ENCODE data around the gene TRIM72. TPM values are rescaled to one million over a fixed set of nuclear protein-coding genes. Genes with fewer than 3 reads are reported as not detected.
A peak's percentile ranks its signal among the peaks of the same experiment; 100 is the strongest.
"Not testable (repeated sequence)": the region's sequence is repeated elsewhere in the genome, so short reads cannot be mapped to it uniquely, and the experiment has no call there.

TRIM72 gene
- under 1 TPM in 1 of 3 donors, not detected in 2; 0.02 TPM for total RNA-seq
- long read RNA-seq, donor 1 = 0 reads
- long read RNA-seq, donor 2 = 0 reads

DNA sequence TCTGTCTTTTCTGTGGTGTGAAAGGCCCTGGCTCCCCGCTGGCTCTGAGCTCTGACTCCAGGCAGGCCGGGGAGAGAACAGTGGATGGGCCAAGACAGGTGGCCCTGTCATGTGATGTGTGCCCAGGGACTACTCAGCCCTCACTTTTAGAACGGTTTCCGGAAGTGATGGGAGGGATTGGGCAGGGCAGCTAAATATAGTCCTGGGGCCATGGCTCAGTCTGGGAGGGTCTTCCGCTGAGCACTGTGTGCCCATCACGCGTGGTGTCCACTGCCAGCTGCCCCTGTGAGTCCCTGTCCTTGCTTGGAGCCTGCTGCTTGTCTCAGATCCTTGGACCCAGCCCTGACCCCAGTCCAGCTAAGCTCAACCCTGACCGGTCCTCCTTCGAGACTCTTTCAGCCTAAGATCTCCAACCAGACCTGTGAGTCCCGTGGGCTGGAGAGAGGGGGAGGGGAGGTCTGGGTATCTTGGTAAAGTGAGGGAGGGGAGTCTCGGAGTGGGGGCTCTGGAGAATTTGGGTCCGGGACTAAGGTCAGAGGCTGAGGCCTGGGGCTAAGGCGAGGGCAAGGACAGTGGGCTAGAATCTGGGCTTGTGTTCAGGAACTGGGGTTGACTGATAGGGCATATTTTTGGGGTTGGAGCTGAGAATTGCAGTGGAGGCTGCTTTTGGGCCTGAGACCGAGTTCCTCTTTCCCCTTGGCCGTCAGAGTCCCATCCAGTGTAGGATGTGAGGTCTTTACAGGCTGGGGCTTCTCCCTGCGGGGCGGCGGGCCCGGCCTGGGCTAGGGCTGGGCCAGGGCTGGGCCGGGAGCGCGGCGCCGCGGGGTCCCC, at the start of gene TRIM72:
TSS of gene TRIM72 (plus strand) at position 243 of the 831 bp plus-strand sequence. CDS start 620 bp downstream, outside the sequence.
- Histone ChIP-seq H3K4me1 (ENCODE audit: low read depth) (peaks cover 26% of the 10 kb centered on the region), H3K4me3 (no peak within 1 kb of the TSS), H3K36me3 (ENCODE audit: low read depth) (no peaks in the 10 kb centered on the region), H3K9me3 (no peaks in the 10 kb centered on the region)
- ATAC-seq = no peak
- no peak for DNase-seq
- TF ChIP-seq, protein P1, sequence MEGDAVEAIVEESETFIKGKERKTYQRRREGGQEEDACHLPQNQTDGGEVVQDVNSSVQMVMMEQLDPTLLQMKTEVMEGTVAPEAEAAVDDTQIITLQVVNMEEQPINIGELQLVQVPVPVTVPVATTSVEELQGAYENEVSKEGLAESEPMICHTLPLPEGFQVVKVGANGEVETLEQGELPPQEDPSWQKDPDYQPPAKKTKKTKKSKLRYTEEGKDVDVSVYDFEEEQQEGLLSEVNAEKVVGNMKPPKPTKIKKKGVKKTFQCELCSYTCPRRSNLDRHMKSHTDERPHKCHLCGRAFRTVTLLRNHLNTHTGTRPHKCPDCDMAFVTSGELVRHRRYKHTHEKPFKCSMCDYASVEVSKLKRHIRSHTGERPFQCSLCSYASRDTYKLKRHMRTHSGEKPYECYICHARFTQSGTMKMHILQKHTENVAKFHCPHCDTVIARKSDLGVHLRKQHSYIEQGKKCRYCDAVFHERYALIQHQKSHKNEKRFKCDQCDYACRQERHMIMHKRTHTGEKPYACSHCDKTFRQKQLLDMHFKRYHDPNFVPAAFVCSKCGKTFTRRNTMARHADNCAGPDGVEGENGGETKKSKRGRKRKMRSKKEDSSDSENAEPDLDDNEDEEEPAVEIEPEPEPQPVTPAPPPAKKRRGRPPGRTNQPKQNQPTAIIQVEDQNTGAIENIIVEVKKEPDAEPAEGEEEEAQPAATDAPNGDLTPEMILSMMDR (IDR thresholded peaks at IDR 0.05) = no peak
- intact Hi-C loops (cut with DNase I, micrococcal nuclease) = no loop called here

GRCh38 chr16:31167315-31167714, 46.6 kb upstream of the TRIM72 start:
- no peak overlapping the region for H3K4me3 ChIP-seq
- no peaks in the 10 kb centered on the region for H3K36me3 ChIP-seq (ENCODE audit: low read depth)
- TF ChIP-seq, protein P1 (IDR thresholded peaks at IDR 0.05) = no peak
- intact Hi-C loops (cut with DNase I, micrococcal nuclease) = no loop called here
- ATAC-seq (no peak), DNase-seq (no peak)
- no peaks in the 10 kb centered on the region for H3K9me3 ChIP-seq
- no peaks in the 10 kb centered on the region for H3K4me1 ChIP-seq (ENCODE audit: low read depth)

GRCh38 chr16:31168848-31169247, 45.1 kb upstream of the TRIM72 start:
- ATAC-seq = no peak
- no peaks in the 10 kb centered on the region for H3K36me3 ChIP-seq (ENCODE audit: low read depth)
- no peaks in the 10 kb centered on the region for H3K9me3 ChIP-seq
- intact Hi-C loops (cut with DNase I, micrococcal nuclease) = no loop called here
- DNase-seq = no peak
- no peak overlapping the region for H3K4me3 ChIP-seq
- TF ChIP-seq, protein P1 (IDR thresholded peaks at IDR 0.05) = no peak
- no peaks in the 10 kb centered on the region for H3K4me1 ChIP-seq (ENCODE audit: low read depth)

DNA sequence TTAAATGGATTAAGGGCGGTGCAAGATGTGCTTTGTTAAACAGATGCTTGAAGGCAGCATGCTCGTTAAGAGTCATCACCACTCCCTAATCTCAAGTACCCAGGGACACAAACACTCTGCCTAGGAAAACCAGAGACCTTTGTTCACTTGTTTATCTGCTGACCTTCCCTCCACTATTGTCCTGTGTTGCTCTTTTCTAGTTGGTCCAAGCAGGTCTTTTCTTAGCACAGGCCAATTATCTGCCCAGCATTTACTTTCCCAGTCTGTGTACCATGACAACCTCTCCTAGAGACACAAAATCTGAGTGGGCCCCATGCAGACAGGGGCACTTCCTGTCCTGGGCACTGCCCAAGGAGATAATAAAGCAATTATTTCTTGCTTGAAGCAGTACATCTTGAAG, 43.9 kb upstream of the TRIM72 start:
- intact Hi-C loops (cut with DNase I, micrococcal nuclease); H3K4me1 ChIP-seq (ENCODE audit: low read depth); H3K9me3 ChIP-seq; H3K36me3 ChIP-seq (ENCODE audit: low read depth); DNase-seq; H3K4me3 ChIP-seq: not testable (repeated sequence)
- peak; percentile 30 for ATAC-seq

- Histone ChIP-seq H3K36me3 (ENCODE audit: low read depth) (no peaks in the 10 kb centered on the region), H3K9me3 (no peaks in the 10 kb centered on the region), H3K4me1 (ENCODE audit: low read depth) (peaks cover 18% of the 10 kb centered on the region), H3K4me3 (no peak overlapping the region)
- DNase-seq (peak in 1 of 3 donors; percentile 14), ATAC-seq (no peak)
- TF ChIP-seq, protein P1 (IDR thresholded peaks at IDR 0.05) = no peak
- intact Hi-C loops (cut with DNase I, micrococcal nuclease) = no loop called here
These were observed 36.8 kb upstream of the TRIM72 start for GRCh38 chr16:31177136-31177535.

DNA sequence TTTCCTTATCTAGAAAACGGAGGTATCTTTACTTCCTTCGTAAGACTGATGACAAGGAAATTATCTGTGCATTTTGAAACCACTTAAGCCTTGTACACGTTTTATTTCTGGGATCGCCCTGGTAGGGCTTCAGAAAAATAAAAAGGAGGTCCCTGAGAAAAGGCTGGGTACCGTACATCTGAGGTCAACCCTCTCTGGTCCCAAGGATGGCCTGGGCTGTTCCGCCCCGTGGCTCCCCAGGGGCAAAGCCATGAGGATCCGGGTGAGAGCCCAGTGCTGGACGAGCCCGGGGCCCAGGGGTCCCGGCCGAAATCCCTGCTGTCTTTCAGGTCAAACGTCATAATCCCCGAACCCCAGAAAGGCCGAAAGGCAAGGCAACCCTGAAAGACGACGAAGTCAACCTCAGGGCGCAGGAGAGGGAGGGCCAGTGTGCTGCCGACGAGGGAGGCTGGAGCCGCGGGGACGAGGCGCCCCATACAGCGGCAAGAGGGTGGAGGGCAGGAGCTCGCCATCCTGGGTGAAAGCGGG, 34.6 kb upstream of the TRIM72 start:
- TF ChIP-seq, protein P1 (IDR thresholded peaks at IDR 0.05) = no peak
- Histone ChIP-seq H3K36me3 (ENCODE audit: low read depth) (no peaks in the 10 kb centered on the region), H3K9me3 (no peaks in the 10 kb centered on the region), H3K4me1 (ENCODE audit: low read depth) (peaks cover 24% of the 10 kb centered on the region), H3K4me3 (peak overlapping the region; percentile 40)
- intact Hi-C loops (cut with DNase I, micrococcal nuclease) = no loop called here
- DNase-seq (no peak), ATAC-seq (peak; percentile 3)
